ENCODE data around the gene CHPF. TPM values are rescaled to one million over a fixed set of nuclear protein-coding genes. Genes with fewer than 3 reads are reported as not detected.

CHPF gene
- total RNA-seq, 1 donor from 2014 or later: 41.9 TPM

DNA sequence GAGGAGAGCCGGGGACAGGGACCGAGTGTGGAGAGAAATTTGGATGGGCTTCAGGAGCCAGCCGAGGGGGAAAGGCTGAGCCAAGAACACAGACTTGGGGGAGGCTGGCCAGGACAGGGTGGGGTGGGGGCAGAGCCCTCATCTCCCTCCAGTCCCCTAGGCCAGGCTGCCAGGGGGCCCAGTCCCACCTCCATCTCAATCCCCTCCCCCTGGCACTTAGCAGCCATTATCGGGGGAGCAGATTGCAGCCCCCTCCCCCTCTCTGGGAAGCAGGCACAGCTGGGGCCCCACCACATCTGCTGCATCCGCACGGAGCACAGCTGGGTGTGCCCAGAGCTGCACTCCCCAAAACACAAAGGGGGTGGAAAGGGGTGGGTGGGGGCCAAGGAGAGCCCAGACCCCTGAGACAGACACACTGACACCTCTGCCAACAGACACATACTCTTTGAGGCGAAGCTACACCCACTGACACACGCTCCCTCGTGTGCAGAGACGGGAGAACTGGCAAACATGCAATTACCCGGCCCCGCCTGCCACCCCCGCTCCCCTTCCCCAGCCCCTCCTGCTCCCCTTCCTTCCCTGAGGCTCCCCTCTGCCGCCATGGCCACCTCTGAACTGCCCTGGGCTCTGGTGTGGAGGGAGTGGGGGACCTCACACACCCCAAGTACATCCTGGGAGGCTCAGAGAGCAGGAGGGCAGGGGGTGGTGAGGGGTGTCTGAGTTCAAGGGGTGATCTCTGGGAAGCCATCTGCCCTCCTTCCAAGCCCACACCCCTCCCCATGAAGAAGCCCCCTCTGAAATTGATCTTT is 34.4 kb downstream of the CHPF start:
- no peak overlapping the region for H3K4me3 Mint-ChIP-seq (ENCODE audit: low read depth)
- DNase-seq (ENCODE audit: low spot score): no peak
- peaks cover 6% of the 10 kb centered on the region for H3K4me1 Mint-ChIP-seq (ENCODE audit: low read depth)
- intact Hi-C loops (cut with micrococcal nuclease): loop anchor here (1.0 kb wide), 1 partner anchor 21 kb away; no protein-coding TSS in a partner anchor
- no peak overlapping the region for H3K27ac Mint-ChIP-seq
- H3K27me3 Mint-ChIP-seq (ENCODE audit: low read depth): peaks cover 42% of the 10 kb centered on the region
- peaks cover 20% of the 10 kb centered on the region for H3K36me3 Mint-ChIP-seq (ENCODE audit: low read depth)
- H3K9me3 Mint-ChIP-seq: no peaks in the 10 kb centered on the region

DNA sequence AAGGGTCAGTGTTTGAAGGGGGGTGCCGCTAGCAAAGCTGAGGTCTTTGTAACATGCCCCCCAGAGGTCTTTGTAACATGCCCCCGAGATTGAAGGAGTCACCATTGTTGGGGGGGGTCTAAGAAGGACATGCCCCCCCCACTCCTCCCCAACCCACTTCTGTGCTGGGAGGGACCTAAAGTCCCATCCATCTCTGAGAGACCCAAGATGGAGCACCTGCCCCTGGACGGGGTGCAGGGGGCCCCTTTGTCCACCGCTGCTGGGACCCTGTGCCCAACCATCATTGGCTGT is 35.2 kb downstream of the CHPF start:
- H3K27me3 Mint-ChIP-seq (ENCODE audit: low read depth): peaks cover 35% of the 10 kb centered on the region
- peaks cover 27% of the 10 kb centered on the region for H3K36me3 Mint-ChIP-seq (ENCODE audit: low read depth)
- H3K9me3 Mint-ChIP-seq: no peaks in the 10 kb centered on the region
- no peak overlapping the region for H3K4me3 Mint-ChIP-seq (ENCODE audit: low read depth)
- intact Hi-C loops (cut with micrococcal nuclease): no loop called here
- H3K4me1 Mint-ChIP-seq (ENCODE audit: low read depth): peaks cover 6% of the 10 kb centered on the region
- no peak overlapping the region for H3K27ac Mint-ChIP-seq
- no peak for DNase-seq (ENCODE audit: low spot score)

DNA sequence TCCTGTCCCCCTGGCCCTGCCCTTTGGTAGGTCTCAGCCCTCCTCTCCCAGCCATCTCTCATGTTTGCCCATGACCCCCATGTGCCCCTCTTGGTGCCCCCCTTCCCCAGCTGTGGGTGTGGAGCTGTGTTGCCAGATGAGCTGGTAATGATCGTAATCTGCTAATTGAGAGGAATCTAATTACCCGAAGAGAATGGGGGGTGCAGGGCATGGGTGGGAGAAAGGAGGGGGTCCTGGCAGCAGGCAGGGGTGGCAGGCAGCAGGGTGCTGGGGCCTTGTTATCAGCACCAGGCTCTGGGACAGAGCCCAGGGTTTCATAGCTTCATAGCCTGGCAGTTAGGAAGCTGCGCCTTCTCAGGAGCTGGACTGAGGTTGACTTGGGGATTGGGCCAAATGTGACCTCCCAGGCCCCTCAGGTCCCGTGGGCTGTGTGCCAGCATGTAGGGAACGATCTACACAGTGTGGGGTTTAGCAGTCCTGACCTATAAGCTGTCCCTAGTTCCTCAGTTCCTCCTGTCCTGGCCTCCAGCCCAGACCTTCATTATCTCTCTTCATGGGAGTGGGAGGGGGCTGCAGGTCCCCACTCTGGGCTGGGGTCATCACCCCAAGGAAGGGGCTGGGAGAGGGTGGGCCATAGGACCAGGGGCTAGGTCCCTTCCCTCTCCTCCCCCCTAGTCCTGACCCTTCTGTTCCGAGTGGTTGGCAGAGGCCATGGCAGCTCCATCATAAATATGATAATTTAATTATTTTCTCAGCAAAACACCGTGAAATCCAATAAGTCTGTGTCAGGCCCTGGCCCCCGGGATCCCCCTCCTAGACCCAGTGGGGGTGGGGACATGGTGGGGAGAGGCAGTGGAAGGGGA is 35.8 kb downstream of the CHPF start:
- intact Hi-C loops (cut with micrococcal nuclease): no loop called here
- Mint-ChIP-seq H3K4me1 (ENCODE audit: low read depth) (peaks cover 6% of the 10 kb centered on the region), H3K27me3 (ENCODE audit: low read depth) (peaks cover 30% of the 10 kb centered on the region), H3K36me3 (ENCODE audit: low read depth) (peaks cover 28% of the 10 kb centered on the region), H3K27ac (no peak overlapping the region), H3K9me3 (no peaks in the 10 kb centered on the region), H3K4me3 (ENCODE audit: low read depth) (no peak overlapping the region)
- DNase-seq (ENCODE audit: low spot score): no peak

DNA sequence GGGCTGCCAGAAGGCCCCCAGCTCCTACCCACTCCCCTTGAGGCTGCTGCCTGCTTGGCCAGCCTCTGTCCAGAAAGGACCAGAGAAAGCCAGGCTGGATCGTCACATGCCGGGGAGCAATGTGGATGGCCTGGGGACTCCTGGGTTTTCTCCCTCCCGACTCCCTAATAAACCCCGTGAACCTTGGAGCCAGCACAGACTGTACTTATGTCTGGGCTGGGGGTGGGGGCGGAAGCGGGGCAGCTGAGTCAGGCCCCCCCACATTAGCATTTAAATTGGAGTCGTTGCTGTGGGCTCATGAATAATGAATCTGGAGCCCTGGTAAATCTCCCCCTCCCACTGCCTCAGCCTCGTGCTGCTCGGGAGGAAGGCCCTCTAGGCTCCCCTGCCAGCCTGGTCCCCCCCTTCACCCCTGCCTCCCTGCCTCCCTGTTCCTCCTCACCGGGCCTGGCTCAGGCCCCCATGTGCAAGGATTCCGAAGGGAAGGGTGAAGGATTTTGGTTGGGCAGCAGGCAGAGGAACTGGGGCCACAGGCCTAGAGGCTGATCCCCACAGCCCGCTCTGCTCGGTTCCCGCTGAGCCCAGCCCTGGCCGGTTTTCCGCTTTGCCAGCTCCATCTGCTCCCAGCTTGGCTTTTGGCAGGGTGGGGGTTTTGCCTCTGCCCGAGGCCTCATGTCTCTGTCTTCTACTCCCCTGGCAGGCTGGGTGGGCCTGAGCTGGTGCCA is 36.6 kb downstream of the CHPF start:
- Mint-ChIP-seq H3K27ac (no peak overlapping the region), H3K9me3 (no peaks in the 10 kb centered on the region), H3K4me1 (ENCODE audit: low read depth) (peaks cover 6% of the 10 kb centered on the region), H3K4me3 (ENCODE audit: low read depth) (no peak overlapping the region), H3K36me3 (ENCODE audit: low read depth) (peaks cover 28% of the 10 kb centered on the region), H3K27me3 (ENCODE audit: low read depth) (peaks cover 24% of the 10 kb centered on the region)
- intact Hi-C loops (cut with micrococcal nuclease): no loop called here
- DNase-seq (ENCODE audit: low spot score): no peak

DNA sequence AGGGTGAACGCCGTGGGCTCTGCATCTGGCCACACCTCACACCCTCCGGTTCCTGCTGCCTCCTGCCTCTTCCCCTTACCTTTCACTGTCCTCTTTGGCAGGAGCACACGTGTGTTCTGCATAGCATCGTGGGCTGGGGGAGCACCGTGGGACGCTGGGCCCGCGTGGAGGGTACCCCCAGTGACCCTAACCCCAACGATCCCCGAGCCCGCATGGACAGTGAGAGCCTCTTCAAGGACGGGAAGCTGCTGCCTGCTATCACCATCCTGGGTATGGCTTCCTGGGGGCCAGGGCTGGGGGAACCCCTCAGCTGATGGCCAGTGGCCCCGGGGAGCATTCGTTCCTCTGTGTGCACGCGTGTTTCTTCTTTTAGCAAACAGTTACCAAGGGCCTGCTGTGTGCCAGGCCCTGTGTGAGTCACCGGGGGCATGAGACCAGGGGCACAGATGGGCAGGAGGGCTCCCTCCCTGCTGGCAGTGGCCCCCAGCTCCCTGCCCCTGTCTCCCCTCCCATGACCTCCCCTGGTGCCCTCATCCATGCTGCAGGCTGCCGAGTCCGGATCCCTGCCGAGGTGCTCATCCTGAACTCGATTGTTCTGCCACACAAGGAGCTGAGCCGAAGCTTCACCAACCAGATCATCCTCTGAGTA is 37.3 kb downstream of the CHPF start:
- H3K9me3 Mint-ChIP-seq: no peaks in the 10 kb centered on the region
- intact Hi-C loops (cut with micrococcal nuclease): no loop called here
- H3K27me3 Mint-ChIP-seq (ENCODE audit: low read depth): peaks cover 19% of the 10 kb centered on the region
- H3K27ac Mint-ChIP-seq: no peak overlapping the region
- no peak overlapping the region for H3K4me3 Mint-ChIP-seq (ENCODE audit: low read depth)
- no peak for DNase-seq (ENCODE audit: low spot score)
- peaks cover 9% of the 10 kb centered on the region for H3K4me1 Mint-ChIP-seq (ENCODE audit: low read depth)
- H3K36me3 Mint-ChIP-seq (ENCODE audit: low read depth): peaks cover 28% of the 10 kb centered on the region

DNA sequence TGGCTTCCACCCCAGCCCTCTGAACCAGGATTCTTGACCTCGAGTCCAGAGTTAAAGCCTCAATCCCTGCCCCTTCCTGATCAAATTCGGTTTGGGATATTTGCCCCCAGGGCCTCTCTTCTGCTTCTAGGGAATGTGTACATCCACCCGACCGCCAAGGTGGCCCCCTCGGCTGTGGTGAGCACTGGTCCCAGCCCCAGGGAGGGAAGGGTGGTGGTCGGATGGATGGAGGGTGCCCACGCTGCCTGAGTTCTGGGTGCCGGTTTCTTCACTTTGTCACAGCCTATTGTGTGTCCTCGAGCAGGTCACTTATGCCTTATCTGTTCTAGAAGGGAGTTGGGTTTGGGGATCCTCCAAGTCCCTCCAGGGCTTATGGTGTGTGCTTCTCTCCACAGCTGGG is 38.0 kb downstream of the CHPF start:
- no peak overlapping the region for H3K4me3 Mint-ChIP-seq (ENCODE audit: low read depth)
- H3K27ac Mint-ChIP-seq: no peak overlapping the region
- peaks cover 12% of the 10 kb centered on the region for H3K27me3 Mint-ChIP-seq (ENCODE audit: low read depth)
- H3K36me3 Mint-ChIP-seq (ENCODE audit: low read depth): peaks cover 28% of the 10 kb centered on the region
- intact Hi-C loops (cut with micrococcal nuclease): no loop called here
- peaks cover 12% of the 10 kb centered on the region for H3K4me1 Mint-ChIP-seq (ENCODE audit: low read depth)
- H3K9me3 Mint-ChIP-seq: no peaks in the 10 kb centered on the region
- DNase-seq (ENCODE audit: low spot score): no peak

DNA sequence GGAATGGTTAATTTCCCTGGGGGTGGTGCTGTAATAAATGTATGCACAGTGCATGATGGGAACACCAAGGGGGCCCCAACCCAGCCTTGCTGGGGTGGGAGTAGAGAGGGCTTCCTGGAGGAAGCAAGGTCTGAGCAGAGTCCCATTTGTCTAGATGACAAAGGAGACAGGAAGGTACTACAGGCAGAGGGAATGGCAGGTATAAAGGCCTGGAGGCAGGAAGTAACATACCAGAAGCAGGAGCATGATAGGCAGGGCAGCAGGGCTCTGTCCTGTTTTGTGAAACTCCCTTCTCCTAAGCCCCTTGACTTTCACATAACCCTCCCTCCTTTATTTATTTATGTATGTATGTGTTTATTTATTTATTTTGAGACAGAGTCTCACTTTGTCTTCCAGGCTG is 41.0 kb downstream of the CHPF start:
- DNase-seq (ENCODE audit: low spot score): no peak
- intact Hi-C loops (cut with micrococcal nuclease): no loop called here
- Mint-ChIP-seq H3K4me1 (ENCODE audit: low read depth) (peaks cover 27% of the 10 kb centered on the region), H3K4me3 (ENCODE audit: low read depth) (no peak overlapping the region), H3K9me3 (no peaks in the 10 kb centered on the region), H3K36me3 (ENCODE audit: low read depth) (peaks cover 28% of the 10 kb centered on the region), H3K27me3 (ENCODE audit: low read depth) (peaks cover 6% of the 10 kb centered on the region), H3K27ac (no peak overlapping the region)

DNA sequence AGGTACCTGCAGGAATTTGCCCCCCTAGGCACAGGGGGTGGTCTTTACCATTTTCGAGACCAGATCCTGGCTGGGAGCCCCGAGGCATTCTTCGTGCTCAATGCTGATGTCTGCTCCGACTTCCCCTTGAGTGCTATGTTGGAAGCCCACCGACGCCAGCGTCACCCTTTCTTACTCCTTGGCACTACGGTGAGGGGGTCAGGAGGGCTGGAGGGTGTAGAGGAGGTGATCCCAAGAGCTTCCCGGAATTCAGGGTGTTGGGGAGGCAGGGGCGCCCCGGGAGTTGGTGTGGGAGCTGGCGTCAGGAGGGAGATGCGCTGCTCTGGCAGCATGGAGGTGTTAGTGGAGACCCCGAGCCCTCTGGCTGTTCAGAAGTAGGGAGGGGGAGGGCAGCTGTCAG is 41.8 kb downstream of the CHPF start:
- H3K4me3 Mint-ChIP-seq (ENCODE audit: low read depth): no peak overlapping the region
- peaks cover 28% of the 10 kb centered on the region for H3K36me3 Mint-ChIP-seq (ENCODE audit: low read depth)
- H3K4me1 Mint-ChIP-seq (ENCODE audit: low read depth): peaks cover 27% of the 10 kb centered on the region
- DNase-seq (ENCODE audit: low spot score): no peak
- intact Hi-C loops (cut with micrococcal nuclease): no loop called here
- H3K9me3 Mint-ChIP-seq: no peaks in the 10 kb centered on the region
- no peak overlapping the region for H3K27ac Mint-ChIP-seq
- peaks cover 12% of the 10 kb centered on the region for H3K27me3 Mint-ChIP-seq (ENCODE audit: low read depth)

DNA sequence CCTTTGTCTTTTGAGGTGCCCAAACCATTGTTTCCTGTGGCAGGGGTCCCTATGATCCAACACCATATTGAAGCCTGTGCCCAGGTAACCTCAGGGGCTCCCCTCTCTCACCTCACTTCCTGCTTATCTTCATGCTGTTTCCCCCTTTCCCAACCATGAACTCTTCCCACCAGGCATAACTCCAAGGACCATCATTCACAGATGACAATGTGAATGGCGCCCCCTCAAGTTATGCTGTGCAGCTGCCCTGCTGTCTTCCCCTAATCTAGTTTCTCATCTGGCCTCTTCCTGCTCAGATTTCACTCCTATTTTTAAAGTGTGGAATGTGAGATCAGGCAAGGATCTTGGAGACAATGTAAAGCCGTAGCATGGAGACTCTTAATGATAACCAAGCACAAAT is 43.5 kb downstream of the CHPF start:
- H3K4me1 Mint-ChIP-seq (ENCODE audit: low read depth): peaks cover 33% of the 10 kb centered on the region
- peaks cover 18% of the 10 kb centered on the region for H3K36me3 Mint-ChIP-seq (ENCODE audit: low read depth)
- peaks cover 27% of the 10 kb centered on the region for H3K27me3 Mint-ChIP-seq (ENCODE audit: low read depth)
- intact Hi-C loops (cut with micrococcal nuclease): no loop called here
- DNase-seq (ENCODE audit: low spot score): no peak
- H3K27ac Mint-ChIP-seq: peak overlapping the region; percentile 50
- H3K4me3 Mint-ChIP-seq (ENCODE audit: low read depth): peak overlapping the region; percentile 96
- no peaks in the 10 kb centered on the region for H3K9me3 Mint-ChIP-seq

DNA sequence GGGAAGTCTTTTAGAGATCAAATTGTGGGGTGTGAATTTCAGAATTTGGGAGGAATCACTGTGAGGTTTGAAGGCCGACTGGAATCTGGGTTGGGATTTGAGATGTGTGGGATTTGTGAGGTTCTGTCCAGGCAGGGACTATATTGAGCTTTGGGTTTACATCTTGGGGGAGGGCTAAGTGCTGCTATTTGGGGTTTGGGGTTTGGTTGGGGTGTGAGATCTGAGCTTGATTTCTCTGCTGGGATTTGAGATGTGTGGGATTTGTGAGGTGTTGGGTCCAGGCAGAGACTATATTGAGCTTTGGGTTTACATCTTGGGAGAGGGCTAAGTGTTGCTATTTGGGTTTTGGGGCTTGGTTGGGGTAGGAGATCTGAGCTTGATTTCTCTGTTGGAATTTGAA is 44.1 kb downstream of the CHPF start:
- DNase-seq (ENCODE audit: low spot score): no peak
- H3K4me3 Mint-ChIP-seq (ENCODE audit: low read depth): peak overlapping the region; percentile 96
- H3K27ac Mint-ChIP-seq: peak overlapping the region; percentile 91
- H3K4me1 Mint-ChIP-seq (ENCODE audit: low read depth): peaks cover 33% of the 10 kb centered on the region
- intact Hi-C loops (cut with micrococcal nuclease): loop anchor here (2.0 kb wide), 1 partner anchor 789 kb away; the partner anchor contains the start of gene TTLL4
- peaks cover 12% of the 10 kb centered on the region for H3K36me3 Mint-ChIP-seq (ENCODE audit: low read depth)
- no peaks in the 10 kb centered on the region for H3K9me3 Mint-ChIP-seq
- peaks cover 33% of the 10 kb centered on the region for H3K27me3 Mint-ChIP-seq (ENCODE audit: low read depth)

DNA sequence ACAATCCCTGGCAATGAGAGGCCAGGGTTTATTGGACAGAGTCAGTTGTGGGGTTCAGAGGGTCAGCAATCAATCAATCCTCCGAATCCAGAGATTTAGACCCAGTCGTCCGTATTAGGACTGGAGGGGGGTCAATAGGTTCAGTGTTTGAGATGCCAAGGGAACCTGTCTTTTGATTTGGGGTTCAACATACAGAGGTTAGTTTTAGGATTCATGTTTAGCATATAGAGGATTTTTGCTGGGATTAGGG is 44.6 kb downstream of the CHPF start:
- Mint-ChIP-seq H3K4me3 (ENCODE audit: low read depth) (peak overlapping the region; percentile 96), H3K36me3 (ENCODE audit: low read depth) (peaks cover 6% of the 10 kb centered on the region), H3K9me3 (no peaks in the 10 kb centered on the region), H3K4me1 (ENCODE audit: low read depth) (peaks cover 33% of the 10 kb centered on the region), H3K27me3 (ENCODE audit: low read depth) (peaks cover 39% of the 10 kb centered on the region), H3K27ac (peak overlapping the region; percentile 91)
- DNase-seq (ENCODE audit: low spot score): no peak
- intact Hi-C loops (cut with micrococcal nuclease): loop anchor here (2.0 kb wide), 1 partner anchor 788 kb away; the partner anchor contains the start of gene TTLL4

DNA sequence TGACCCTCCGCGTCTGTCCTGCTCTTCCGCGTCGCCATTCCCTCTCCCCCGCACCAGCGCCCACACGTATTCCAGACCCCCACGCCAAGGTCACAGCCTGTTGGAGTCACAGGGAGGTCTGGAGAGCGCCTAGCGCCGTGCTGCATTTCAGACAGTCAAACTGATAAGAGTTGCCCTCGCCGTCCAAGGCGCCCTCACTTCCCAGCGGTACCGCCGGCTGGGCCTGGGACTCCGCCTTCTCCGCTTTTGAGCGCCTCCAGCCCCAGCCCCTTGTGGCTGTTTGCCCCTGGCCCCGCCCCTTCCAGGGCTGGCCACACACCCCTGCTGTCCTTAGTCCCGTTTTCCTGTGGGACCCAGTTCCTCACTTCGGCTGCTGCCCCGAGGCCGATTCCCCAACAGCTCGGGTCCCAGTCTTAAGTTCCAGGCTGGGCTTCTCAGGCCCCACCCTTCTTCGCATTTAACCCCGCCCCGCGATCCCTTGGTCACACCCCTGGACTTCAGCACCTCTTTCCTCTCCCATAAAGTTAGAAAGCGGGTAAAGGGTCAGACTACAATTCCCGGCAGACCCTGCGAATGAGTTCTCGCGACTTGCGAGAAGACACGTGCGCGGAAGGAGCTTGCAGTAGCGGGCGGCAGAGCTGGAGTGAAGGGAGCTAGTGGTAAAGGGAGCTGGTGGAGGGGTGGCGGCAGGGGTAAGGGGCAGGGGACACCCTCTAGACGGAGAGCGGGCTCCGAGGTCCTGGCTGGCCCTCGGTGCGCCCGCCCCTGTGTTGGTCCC is 45.1 kb downstream of the CHPF start, which contains the start of gene GMPPA:
TSS of gene GMPPA (plus strand) at position 612 of the 778 bp plus-strand sequence. CDS start 1,085 bp downstream, outside the sequence.
- DNase-seq (ENCODE audit: low spot score): peak; percentile 95
- Mint-ChIP-seq H3K36me3 (ENCODE audit: low read depth) (peaks cover 1% of the 10 kb centered on the region), H3K27ac (peak within 1 kb of the TSS; percentile 91), H3K27me3 (ENCODE audit: low read depth) (peaks cover 43% of the 10 kb centered on the region), H3K4me1 (ENCODE audit: low read depth) (peaks cover 33% of the 10 kb centered on the region), H3K4me3 (ENCODE audit: low read depth) (peak within 1 kb of the TSS; percentile 96), H3K9me3 (no peaks in the 10 kb centered on the region)
- intact Hi-C loops (cut with micrococcal nuclease): loop anchor here (1.0 to 2.0 kb wide), 5 partner anchors 43 to 788 kb away; partner anchors contain the start of genes NHEJ1 and TTLL4
